MCF 10A (cell line): Measurements from ENCODE around the gene SELPLG. TPM values are rescaled to one million over a fixed set of nuclear protein-coding genes. Genes with fewer than 3 reads are reported as not detected.

Source experiments
- BruUV-seq: library from RNA; stranded (reverse); fragments of 400-500 nt; replicated peaks from 2 replicates; lab custom pipeline; 2021; lab: Mats Ljungman, UMichigan
- CTCF ChIA-PET: fragments of 300-600 bp; sonication (Branson Sonifier 250); formaldehyde crosslinking; extraction: SDS; loops from one replicate; lab custom pipeline; 2021; ENCODE audit warnings: antibody characterized with exemption, inconsistent platforms; lab: Yijun Ruan, JAX
- POLR2A ChIA-PET: fragments of 300-600, 350-650 bp; sonication (Branson Sonifier 250); formaldehyde crosslinking; extraction: SDS; loops from one replicate; lab custom pipeline; 2020; ENCODE audit warnings: antibody characterized with exemption, inconsistent platforms; lab: Yijun Ruan, JAX
- DNase-seq: peaks from one replicate; pipeline ENCODE4 v3.0.0-alpha.2; 2018; ENCODE audit not compliant: unreplicated experiment
- H3K27ac Mint-ChIP-seq: one replicate; pipeline ENCODE4 v1.8.0; 2022; ENCODE audit warnings: mild to moderate bottlenecking, low read depth, mixed read lengths; ENCODE audit not compliant: unreplicated experiment
- H3K27me3 Mint-ChIP-seq: one replicate; pipeline ENCODE4 v1.8.0; 2022; ENCODE audit warnings: mixed read lengths; ENCODE audit not compliant: insufficient read depth, unreplicated experiment
- H3K36me3 Mint-ChIP-seq: one replicate; pipeline ENCODE4 v1.8.0; 2022; ENCODE audit warnings: mild to moderate bottlenecking, moderate library complexity, mixed read lengths; ENCODE audit not compliant: insufficient read depth, unreplicated experiment
- H3K4me1 Mint-ChIP-seq: one replicate; pipeline ENCODE4 v1.8.0; 2022; ENCODE audit warnings: mixed read lengths; ENCODE audit not compliant: insufficient read depth, unreplicated experiment
- H3K4me3 Mint-ChIP-seq: one replicate; pipeline ENCODE4 v1.8.0; 2022; ENCODE audit warnings: mild to moderate bottlenecking, moderate library complexity, mixed read lengths; ENCODE audit not compliant: unreplicated experiment
- H3K9me3 Mint-ChIP-seq: one replicate; pipeline ENCODE4 v1.8.0; 2022; ENCODE audit warnings: mixed read lengths; ENCODE audit not compliant: unreplicated experiment
- intact Hi-C: fragments of 100-400 bp; cut with micrococcal nuclease; formaldehyde crosslinking; loops from 2 replicates; pipeline ENCODE4 v1.14.1; 2022
- total RNA-seq: library from RNA; stranded (reverse); gene quantifications from 2 replicates; pipeline ENCODE4 v1.2.3, GENCODE V29; 2022
- TF ChIP-seq, protein P1 (sequence below): fragments of 200-600 bp; IDR thresholded peaks from one replicate; pipeline ENCODE4 v1.8.0; 2022; ENCODE audit warnings: antibody characterized with exemption, mild to moderate bottlenecking; ENCODE audit not compliant: unreplicated experiment

Gene SELPLG
- total RNA-seq, 1 experiment from 2014 or later: 0.86 TPM

DNA sequence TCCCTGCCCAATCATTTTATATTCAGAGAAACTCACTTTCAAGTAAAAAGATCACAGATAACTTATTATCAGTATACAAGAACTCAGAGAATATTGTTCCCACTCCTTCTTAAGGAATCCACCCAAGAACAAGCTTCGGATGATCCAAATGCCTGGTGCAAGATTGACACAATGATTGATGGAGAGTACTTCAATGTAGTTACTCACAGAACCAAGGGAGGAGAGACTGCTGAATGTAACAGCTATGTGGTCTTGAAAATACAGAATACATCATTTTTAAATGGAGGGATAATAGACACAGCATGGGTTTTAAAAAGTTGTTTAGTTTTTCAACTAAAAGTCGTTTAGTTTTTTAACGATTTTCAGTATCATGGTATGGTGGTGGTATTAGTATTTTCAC lies 38.4 kb upstream of the SELPLG start:
- ChIA-PET POLR2A (interaction anchor here (0.6 to 2.9 kb wide), 4 partner anchors 13 to 168 kb away, joined by 3 to 10 read pairs (median 6); no protein-coding TSS in a partner anchor), CTCF (no interaction called here)
- TF ChIP-seq, protein P1, sequence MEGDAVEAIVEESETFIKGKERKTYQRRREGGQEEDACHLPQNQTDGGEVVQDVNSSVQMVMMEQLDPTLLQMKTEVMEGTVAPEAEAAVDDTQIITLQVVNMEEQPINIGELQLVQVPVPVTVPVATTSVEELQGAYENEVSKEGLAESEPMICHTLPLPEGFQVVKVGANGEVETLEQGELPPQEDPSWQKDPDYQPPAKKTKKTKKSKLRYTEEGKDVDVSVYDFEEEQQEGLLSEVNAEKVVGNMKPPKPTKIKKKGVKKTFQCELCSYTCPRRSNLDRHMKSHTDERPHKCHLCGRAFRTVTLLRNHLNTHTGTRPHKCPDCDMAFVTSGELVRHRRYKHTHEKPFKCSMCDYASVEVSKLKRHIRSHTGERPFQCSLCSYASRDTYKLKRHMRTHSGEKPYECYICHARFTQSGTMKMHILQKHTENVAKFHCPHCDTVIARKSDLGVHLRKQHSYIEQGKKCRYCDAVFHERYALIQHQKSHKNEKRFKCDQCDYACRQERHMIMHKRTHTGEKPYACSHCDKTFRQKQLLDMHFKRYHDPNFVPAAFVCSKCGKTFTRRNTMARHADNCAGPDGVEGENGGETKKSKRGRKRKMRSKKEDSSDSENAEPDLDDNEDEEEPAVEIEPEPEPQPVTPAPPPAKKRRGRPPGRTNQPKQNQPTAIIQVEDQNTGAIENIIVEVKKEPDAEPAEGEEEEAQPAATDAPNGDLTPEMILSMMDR: no peak
- no peak for DNase-seq
- Mint-ChIP-seq H3K27me3 (no peaks in the 10 kb centered on the region), H3K4me1 (peaks cover 9% of the 10 kb centered on the region), H3K36me3 (peaks cover 41% of the 10 kb centered on the region), H3K27ac (no peak overlapping the region), H3K4me3 (no peak overlapping the region), H3K9me3 (no peaks in the 10 kb centered on the region)
- intact Hi-C loops: no loop called here
- no TSS peak for BruUV-seq

DNA sequence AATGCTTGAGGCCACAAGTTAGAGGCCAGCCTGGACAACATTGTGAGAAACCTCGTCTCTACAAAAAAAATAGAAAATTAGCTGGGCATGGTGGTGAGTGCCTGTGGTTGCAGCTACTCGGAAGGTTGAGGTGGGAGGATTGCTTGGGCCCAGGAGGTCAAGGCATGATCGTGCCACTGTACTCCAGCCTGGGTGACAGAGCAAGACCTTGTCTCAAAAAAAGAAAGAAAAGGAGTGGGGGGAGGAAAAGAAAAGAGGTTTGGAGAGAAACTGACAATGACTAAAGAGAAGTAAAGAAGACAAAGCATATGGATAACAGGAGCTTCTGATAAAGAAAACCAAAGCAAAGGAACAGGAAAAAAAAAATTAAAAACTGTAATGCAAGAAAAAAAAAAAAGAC lies 37.4 kb upstream of the SELPLG start:
- peaks cover 14% of the 10 kb centered on the region for H3K4me1 Mint-ChIP-seq
- H3K27me3 Mint-ChIP-seq: no peaks in the 10 kb centered on the region
- intact Hi-C loops: no loop called here
- no TSS peak for BruUV-seq
- ChIA-PET POLR2A (interaction anchor here (0.6 to 2.9 kb wide), 6 partner anchors 14 to 169 kb away, joined by 3 to 12 read pairs (median 5); no protein-coding TSS in a partner anchor), CTCF (interaction anchor here (0.6 to 12.5 kb wide), 2 partner anchors 114 to 131 kb away, joined by 3 to 296 read pairs; no protein-coding TSS in a partner anchor)
- no peak overlapping the region for H3K4me3 Mint-ChIP-seq
- H3K36me3 Mint-ChIP-seq: peaks cover 34% of the 10 kb centered on the region
- TF ChIP-seq, protein P1: no peak
- peak overlapping the region; percentile 70 for H3K27ac Mint-ChIP-seq
- DNase-seq: no peak
- H3K9me3 Mint-ChIP-seq: no peaks in the 10 kb centered on the region

DNA sequence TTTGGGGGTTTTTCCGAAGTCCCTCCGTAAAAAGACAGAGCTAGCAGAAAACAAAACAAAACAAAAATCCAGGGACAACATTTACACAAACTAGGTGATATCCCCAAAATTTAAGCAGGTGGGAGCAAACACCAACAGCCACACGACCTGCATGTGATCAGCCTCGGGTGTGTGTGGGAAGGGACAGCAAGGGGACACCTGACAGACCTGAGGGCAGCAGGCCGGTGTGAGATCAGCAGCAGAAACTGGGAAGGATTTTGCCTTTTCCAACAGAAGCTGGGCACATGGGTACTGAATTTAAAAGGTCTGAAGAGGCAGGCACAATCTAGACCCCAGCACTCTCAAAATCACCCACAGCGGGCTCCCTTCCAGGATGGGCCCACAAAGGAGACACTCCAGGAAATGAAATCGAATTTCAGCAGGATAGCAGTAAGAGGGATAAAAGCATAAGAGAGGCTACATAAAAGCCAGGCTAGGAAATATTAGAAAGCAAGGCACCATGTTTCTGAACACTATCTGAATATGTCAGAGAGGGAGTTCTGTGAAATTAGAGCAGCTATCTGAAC lies 36.5 kb upstream of the SELPLG start:
- DNase-seq: no peak
- BruUV-seq: no TSS peak
- intact Hi-C loops: no loop called here
- ChIA-PET POLR2A (interaction anchor here (0.9 to 6.6 kb wide), 6 partner anchors 16 to 806 kb away, joined by 3 to 65 read pairs (median 5); no protein-coding TSS in a partner anchor), CTCF (interaction anchor here (0.6 to 12.5 kb wide), 4 partner anchors 10 to 281 kb away, joined by 3 to 296 read pairs (median 13); no protein-coding TSS in a partner anchor)
- no peaks in the 10 kb centered on the region for H3K27me3 Mint-ChIP-seq
- H3K9me3 Mint-ChIP-seq: no peaks in the 10 kb centered on the region
- no peak overlapping the region for H3K4me3 Mint-ChIP-seq
- peaks cover 29% of the 10 kb centered on the region for H3K36me3 Mint-ChIP-seq
- TF ChIP-seq, protein P1: no peak
- H3K27ac Mint-ChIP-seq: peak overlapping the region; percentile 70
- peaks cover 18% of the 10 kb centered on the region for H3K4me1 Mint-ChIP-seq

DNA sequence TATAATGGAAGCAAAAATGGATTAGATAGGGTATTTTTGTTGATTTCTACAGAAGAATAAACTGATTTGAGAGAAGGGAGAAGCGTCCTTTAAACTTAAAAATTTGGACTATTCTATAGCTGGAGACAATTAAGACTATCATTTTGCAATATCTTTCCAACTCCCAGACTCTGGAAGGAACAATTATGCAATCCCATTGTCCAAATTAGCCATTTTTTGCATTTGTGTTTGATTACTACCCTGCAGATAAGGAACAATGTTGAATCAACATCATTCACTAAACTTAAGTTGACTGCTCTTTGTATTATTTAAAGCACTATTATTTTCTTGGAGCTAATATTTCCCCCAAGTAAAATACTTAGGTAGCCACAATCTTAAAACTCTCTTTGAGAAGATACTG lies 34.8 kb upstream of the SELPLG start:
- DNase-seq: peak; percentile 41
- Mint-ChIP-seq H3K4me3 (no peak overlapping the region), H3K27ac (no peak overlapping the region), H3K9me3 (no peaks in the 10 kb centered on the region), H3K27me3 (no peaks in the 10 kb centered on the region), H3K36me3 (peaks cover 15% of the 10 kb centered on the region), H3K4me1 (peaks cover 33% of the 10 kb centered on the region)
- POLR2A ChIA-PET: interaction anchor here (0.7 to 6.6 kb wide), 15 partner anchors 11 to 423 kb away, joined by 3 to 65 read pairs (median 4); partner anchors contain the start of gene ISCU
- CTCF ChIA-PET: interaction anchor here (0.6 to 12.5 kb wide), 9 partner anchors 22 to 282 kb away, joined by 3 to 296 read pairs (median 4); no protein-coding TSS in a partner anchor
- intact Hi-C loops: no loop called here
- BruUV-seq: no TSS peak
- TF ChIP-seq, protein P1: no peak
